D341Med (cell line): ENCODE results near the gene PCGF5.

Experiments used
- DNase-seq: peaks from one replicate; pipeline ENCODE4 v3.0.0; 2012; ENCODE audit warnings: low spot score

Gene PCGF5

GRCh38 chr10:91328320-91328984 is 108.0 kb downstream of the PCGF5 start:
- DNase-seq = no peak
